GM23338 (cell line): Measurements from ENCODE around the gene PIEZO2.

Source experiments
- CREB1 ChIP-seq: fragments of 250-450 bp; sonication (Bioruptor Pico); IDR thresholded peaks from 2 replicates; pipeline ENCODE4 v1.5.0; 2020; ENCODE audit warnings: low read depth, mild to moderate bottlenecking, moderate library complexity
- EZH2 ChIP-seq: fragments of 200-600 bp; sonication (generic); IDR thresholded peaks from one replicate; pipeline ENCODE4 v1.8.0; 2017; ENCODE audit warnings: antibody characterized with exemption, mild to moderate bottlenecking, low read depth; ENCODE audit not compliant: unreplicated experiment
- EZH2phosphoT487 ChIP-seq: fragments of 200-600 bp; sonication (generic); IDR thresholded peaks from one replicate; pipeline ENCODE4 v1.8.1; 2018; ENCODE audit warnings: antibody characterized with exemption; ENCODE audit not compliant: unreplicated experiment
- JUNB ChIP-seq: IDR thresholded peaks from one replicate; pipeline ENCODE4 v1.6.1; 2016; ENCODE audit warnings: antibody characterized with exemption; ENCODE audit not compliant: unreplicated experiment
- NANOG ChIP-seq: IDR thresholded peaks from 2 replicates; pipeline ENCODE4 v1.6.1; 2016; ENCODE audit warnings: antibody characterized with exemption, borderline replicate concordance
- POLR2AphosphoS5 ChIP-seq: IDR thresholded peaks from 2 replicates; pipeline ENCODE4 v1.6.1; 2016; ENCODE audit warnings: antibody characterized with exemption, low read depth
- STAT1 ChIP-seq: IDR thresholded peaks from one replicate; pipeline ENCODE4 v1.6.1; 2016; ENCODE audit warnings: antibody characterized with exemption; ENCODE audit not compliant: unreplicated experiment
- ZNF331 ChIP-seq: fragments of 250-450 bp; sonication (Bioruptor Pico); IDR thresholded peaks from 2 replicates; pipeline ENCODE4 v1.5.0; 2020; ENCODE audit warnings: low read depth, mild to moderate bottlenecking, moderate library complexity
- TF ChIP-seq, protein P1 (sequence below), 2 experiments: fragments of 200-600 bp in 1 of 2; sonication (generic) in 1 of 2; conservative IDR thresholded peaks; 2 replicates each; pipeline versions ENCODE4 v1.5.1 to v1.6.1; 2016 to 2017; ENCODE audit warnings: antibody characterized with exemption in 2 of 2, low read depth in 2 of 2, mild to moderate bottlenecking in 2 of 2, moderate library complexity in 1 of 2
- TF ChIP-seq, protein P2 (sequence below): IDR thresholded peaks from one replicate; pipeline ENCODE4 v1.6.1; 2018; ENCODE audit warnings: antibody characterized with exemption; ENCODE audit not compliant: unreplicated experiment

DNA sequence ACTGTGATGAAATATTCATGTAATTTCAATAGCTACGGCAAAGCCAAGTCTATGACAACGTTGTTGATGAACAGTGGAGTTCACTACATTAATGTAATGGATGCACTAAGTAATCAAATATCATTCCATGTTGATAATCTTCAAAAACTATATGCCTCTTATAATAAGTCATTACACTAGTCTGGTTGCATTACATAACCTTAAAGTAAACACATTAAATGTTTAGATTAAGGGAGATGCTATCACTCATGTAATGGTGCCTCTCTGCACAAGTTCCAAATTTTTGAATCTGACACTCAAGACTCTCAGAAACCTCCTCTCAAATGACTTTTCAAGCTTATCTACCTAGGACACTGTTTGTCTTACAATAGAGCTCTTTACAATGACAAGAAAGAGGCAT, 35.4 kb downstream of the PIEZO2 start:
- TF ChIP-seq, protein P1, sequence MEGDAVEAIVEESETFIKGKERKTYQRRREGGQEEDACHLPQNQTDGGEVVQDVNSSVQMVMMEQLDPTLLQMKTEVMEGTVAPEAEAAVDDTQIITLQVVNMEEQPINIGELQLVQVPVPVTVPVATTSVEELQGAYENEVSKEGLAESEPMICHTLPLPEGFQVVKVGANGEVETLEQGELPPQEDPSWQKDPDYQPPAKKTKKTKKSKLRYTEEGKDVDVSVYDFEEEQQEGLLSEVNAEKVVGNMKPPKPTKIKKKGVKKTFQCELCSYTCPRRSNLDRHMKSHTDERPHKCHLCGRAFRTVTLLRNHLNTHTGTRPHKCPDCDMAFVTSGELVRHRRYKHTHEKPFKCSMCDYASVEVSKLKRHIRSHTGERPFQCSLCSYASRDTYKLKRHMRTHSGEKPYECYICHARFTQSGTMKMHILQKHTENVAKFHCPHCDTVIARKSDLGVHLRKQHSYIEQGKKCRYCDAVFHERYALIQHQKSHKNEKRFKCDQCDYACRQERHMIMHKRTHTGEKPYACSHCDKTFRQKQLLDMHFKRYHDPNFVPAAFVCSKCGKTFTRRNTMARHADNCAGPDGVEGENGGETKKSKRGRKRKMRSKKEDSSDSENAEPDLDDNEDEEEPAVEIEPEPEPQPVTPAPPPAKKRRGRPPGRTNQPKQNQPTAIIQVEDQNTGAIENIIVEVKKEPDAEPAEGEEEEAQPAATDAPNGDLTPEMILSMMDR (conservative IDR thresholded peaks at IDR 0.05; ENCODE audit: low read depth in 2 of 2), result no peak
- no peak for TF ChIP-seq EZH2phosphoT487
- TF ChIP-seq, protein P2, sequence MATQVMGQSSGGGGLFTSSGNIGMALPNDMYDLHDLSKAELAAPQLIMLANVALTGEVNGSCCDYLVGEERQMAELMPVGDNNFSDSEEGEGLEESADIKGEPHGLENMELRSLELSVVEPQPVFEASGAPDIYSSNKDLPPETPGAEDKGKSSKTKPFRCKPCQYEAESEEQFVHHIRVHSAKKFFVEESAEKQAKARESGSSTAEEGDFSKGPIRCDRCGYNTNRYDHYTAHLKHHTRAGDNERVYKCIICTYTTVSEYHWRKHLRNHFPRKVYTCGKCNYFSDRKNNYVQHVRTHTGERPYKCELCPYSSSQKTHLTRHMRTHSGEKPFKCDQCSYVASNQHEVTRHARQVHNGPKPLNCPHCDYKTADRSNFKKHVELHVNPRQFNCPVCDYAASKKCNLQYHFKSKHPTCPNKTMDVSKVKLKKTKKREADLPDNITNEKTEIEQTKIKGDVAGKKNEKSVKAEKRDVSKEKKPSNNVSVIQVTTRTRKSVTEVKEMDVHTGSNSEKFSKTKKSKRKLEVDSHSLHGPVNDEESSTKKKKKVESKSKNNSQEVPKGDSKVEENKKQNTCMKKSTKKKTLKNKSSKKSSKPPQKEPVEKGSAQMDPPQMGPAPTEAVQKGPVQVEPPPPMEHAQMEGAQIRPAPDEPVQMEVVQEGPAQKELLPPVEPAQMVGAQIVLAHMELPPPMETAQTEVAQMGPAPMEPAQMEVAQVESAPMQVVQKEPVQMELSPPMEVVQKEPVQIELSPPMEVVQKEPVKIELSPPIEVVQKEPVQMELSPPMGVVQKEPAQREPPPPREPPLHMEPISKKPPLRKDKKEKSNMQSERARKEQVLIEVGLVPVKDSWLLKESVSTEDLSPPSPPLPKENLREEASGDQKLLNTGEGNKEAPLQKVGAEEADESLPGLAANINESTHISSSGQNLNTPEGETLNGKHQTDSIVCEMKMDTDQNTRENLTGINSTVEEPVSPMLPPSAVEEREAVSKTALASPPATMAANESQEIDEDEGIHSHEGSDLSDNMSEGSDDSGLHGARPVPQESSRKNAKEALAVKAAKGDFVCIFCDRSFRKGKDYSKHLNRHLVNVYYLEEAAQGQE, result no peak
- TF ChIP-seq JUNB, result no peak
- no peak for TF ChIP-seq POLR2AphosphoS5
- no peak for TF ChIP-seq EZH2
- no peak for TF ChIP-seq STAT1
- no peak for TF ChIP-seq CREB1 (CRISPR knock-in tag)
- no peak for TF ChIP-seq NANOG
- no peak for TF ChIP-seq ZNF331 (CRISPR knock-in tag)
